Caco-2 (cell line): ENCODE results near the gene SHC3. TPM values are rescaled to one million over a fixed set of nuclear protein-coding genes. Genes with fewer than 3 reads are reported as not detected.

Experiments used
- Bru-seq: library from RNA; stranded (reverse); fragments of 400-500 nt; gene quantifications from one replicate; lab custom pipeline; 2021; lab: Mats Ljungman, UMichigan
- BruChase-seq, 2 experiments: library from RNA; stranded (reverse); fragments of 400-500 nt; gene quantifications; one replicate each; lab custom pipeline; 2021; lab: Mats Ljungman, UMichigan
- BruUV-seq: library from RNA; stranded (reverse); fragments of 400-500 nt; replicated peaks from 2 replicates; lab custom pipeline; 2021; lab: Mats Ljungman, UMichigan
- CTCF ChIA-PET: fragments of 300-600 bp; sonication (Branson Sonifier 250); formaldehyde crosslinking; loops from one replicate; lab custom pipeline; 2022; ENCODE audit warnings: antibody characterized with exemption; lab: Charles Lee
- POLR2A ChIA-PET: fragments of 300-600 bp; sonication (Branson Sonifier 250); formaldehyde crosslinking; loops from one replicate; lab custom pipeline; 2022; ENCODE audit warnings: antibody characterized with exemption; lab: Charles Lee
- DNase-seq, 2 experiments: peaks; one replicate each; pipeline versions ENCODE4 v3.0.0 to v3.0.0-alpha.2; 2020 to 2022
- H3K27me3 ChIP-seq: replicated peaks from 2 replicates; pipeline ENCODE4 v1.6.0; 2011; ENCODE audit warnings: low read length; ENCODE audit not compliant: control insufficient read depth, insufficient read depth
- H3K36me3 ChIP-seq: 2 replicates; pipeline ENCODE4 v1.5.1; 2011; ENCODE audit warnings: low read length; ENCODE audit not compliant: control insufficient read depth, insufficient read depth
- H3K4me1 ChIP-seq: fragments of 250-450 bp; sonication (Bioruptor Pico); 2 replicates; pipeline ENCODE4 v1.5.1; 2020; ENCODE audit warnings: mild to moderate bottlenecking
- H3K4me3 ChIP-seq: 2 replicates; pipeline ENCODE4 v1.5.1; 2011; ENCODE audit warnings: low read depth, mild to moderate bottlenecking, control low read depth, low read length
- H3K9me3 ChIP-seq: fragments of 250-450 bp; sonication (Bioruptor Pico); 2 replicates; pipeline ENCODE4 v1.5.1; 2020; ENCODE audit warnings: mild to moderate bottlenecking, moderate library complexity
- H3K27ac Mint-ChIP-seq: one replicate; pipeline ENCODE4 v1.8.0; 2022; ENCODE audit warnings: mixed read lengths; ENCODE audit not compliant: unreplicated experiment
- H3K27me3 Mint-ChIP-seq: one replicate; pipeline ENCODE4 v1.8.0; 2022; ENCODE audit warnings: mixed read lengths; ENCODE audit not compliant: insufficient read depth, unreplicated experiment
- H3K36me3 Mint-ChIP-seq: one replicate; pipeline ENCODE4 v1.8.0; 2022; ENCODE audit warnings: mild to moderate bottlenecking, mixed read lengths; ENCODE audit not compliant: insufficient read depth, unreplicated experiment
- H3K4me1 Mint-ChIP-seq: one replicate; pipeline ENCODE4 v1.8.0; 2022; ENCODE audit warnings: low read depth, mixed read lengths; ENCODE audit not compliant: unreplicated experiment
- H3K4me3 Mint-ChIP-seq: one replicate; pipeline ENCODE4 v1.8.0; 2022; ENCODE audit warnings: mild to moderate bottlenecking, moderate library complexity, mixed read lengths; ENCODE audit not compliant: unreplicated experiment
- H3K9me3 Mint-ChIP-seq: one replicate; pipeline ENCODE4 v1.8.0; 2022; ENCODE audit warnings: mixed read lengths; ENCODE audit not compliant: unreplicated experiment
- intact Hi-C: fragments of 100-400 bp; cut with micrococcal nuclease; formaldehyde crosslinking; loops from one replicate; pipeline ENCODE4 v1.10.0; 2022; ENCODE audit not compliant: unreplicated experiment
- long read RNA-seq: library from polyadenylated mRNA; stranded (forward); transcript quantifications from one replicate; pipeline ENCODE4 v2.0.0, GENCODE V29; 2022
- total RNA-seq: library from RNA; stranded (reverse); gene quantifications from 2 replicates; pipeline ENCODE4 v1.2.3, GENCODE V29; 2022
- TF ChIP-seq, protein P1 (sequence below), 2 experiments: fragments of 200-600 bp in 1 of 2; IDR thresholded peaks; 1 replicate in 1 of 2; 2 replicates in 1 of 2; pipeline versions ENCODE4 v1.5.1 to v1.8.0; 2011 to 2022; ENCODE audit warnings: antibody characterized with exemption in 1 of 2, control low read depth in 1 of 2, inconsistent platforms in 1 of 2, low read depth in 1 of 2, low read length in 1 of 2, mild to moderate bottlenecking in 1 of 2, moderate library complexity in 1 of 2; ENCODE audit not compliant: insufficient read depth in 1 of 2, severe bottlenecking in 1 of 2, unreplicated experiment in 1 of 2

The SHC3 gene, protein sequence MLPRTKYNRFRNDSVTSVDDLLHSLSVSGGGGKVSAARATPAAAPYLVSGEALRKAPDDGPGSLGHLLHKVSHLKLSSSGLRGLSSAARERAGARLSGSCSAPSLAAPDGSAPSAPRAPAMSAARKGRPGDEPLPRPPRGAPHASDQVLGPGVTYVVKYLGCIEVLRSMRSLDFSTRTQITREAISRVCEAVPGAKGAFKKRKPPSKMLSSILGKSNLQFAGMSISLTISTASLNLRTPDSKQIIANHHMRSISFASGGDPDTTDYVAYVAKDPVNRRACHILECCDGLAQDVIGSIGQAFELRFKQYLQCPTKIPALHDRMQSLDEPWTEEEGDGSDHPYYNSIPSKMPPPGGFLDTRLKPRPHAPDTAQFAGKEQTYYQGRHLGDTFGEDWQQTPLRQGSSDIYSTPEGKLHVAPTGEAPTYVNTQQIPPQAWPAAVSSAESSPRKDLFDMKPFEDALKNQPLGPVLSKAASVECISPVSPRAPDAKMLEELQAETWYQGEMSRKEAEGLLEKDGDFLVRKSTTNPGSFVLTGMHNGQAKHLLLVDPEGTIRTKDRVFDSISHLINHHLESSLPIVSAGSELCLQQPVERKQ
- total RNA-seq (0.19 and 0.20 TPM in 2 replicates), Bru-seq, nascent RNA (percentile 25 among the genes with signal in this experiment), BruChase-seq, experiment 1, labeled RNA remaining after a 2-hour chase (percentile 33 among the genes with signal in this experiment), BruChase-seq, experiment 2, labeled RNA remaining after a 6-hour chase (percentile 31 among the genes with signal in this experiment)
- long read RNA-seq = 0 reads

DNA sequence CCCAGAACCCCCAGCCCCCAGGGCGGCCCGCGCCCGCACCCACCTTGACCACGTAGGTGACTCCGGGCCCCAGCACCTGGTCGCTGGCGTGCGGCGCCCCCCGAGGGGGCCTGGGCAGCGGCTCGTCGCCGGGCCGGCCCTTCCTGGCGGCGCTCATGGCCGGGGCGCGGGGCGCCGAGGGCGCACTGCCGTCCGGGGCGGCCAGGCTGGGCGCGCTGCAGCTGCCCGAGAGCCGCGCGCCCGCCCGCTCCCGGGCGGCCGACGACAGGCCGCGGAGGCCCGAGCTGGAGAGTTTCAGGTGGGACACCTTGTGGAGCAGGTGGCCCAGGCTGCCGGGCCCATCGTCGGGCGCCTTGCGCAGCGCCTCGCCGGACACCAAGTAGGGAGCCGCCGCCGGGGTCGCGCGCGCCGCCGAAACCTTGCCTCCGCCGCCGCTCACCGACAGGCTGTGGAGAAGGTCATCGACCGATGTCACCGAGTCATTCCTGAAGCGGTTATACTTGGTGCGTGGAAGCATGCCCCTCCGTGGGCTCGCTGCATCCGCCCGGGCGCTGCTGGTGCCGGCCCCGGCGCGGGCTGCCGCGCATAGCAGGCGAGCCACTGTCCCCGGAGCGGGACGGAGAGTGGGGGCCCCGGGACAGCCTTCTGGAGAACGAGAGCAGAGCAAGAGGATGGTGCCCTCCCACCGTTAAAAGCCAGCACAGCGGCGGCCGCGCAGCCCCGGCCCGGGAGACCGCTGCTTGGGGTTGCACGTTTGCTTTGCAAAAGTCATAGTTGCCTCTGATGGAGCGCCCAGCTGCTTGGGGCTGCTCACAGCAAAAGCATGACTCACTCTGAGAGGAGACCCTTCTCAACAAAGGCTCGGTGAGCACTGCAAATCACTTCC is at the start of gene SHC3:
TSS of gene SHC3 (minus strand) at position 875 of the 886 bp plus-strand sequence. CDS start at position 517, 358 bp downstream.
- H3K9me3 Mint-ChIP-seq = no peaks in the 10 kb centered on the region
- H3K27ac Mint-ChIP-seq = peak within 1 kb of the TSS; percentile 97
- Histone ChIP-seq H3K36me3 (no peaks in the 10 kb centered on the region), H3K9me3 (no peaks in the 10 kb centered on the region), H3K4me1 (no peaks in the 10 kb centered on the region), H3K27me3 (no peaks in the 10 kb centered on the region), H3K4me3 (peak within 1 kb of the TSS; percentile 14)
- no peaks in the 10 kb centered on the region for H3K27me3 Mint-ChIP-seq
- POLR2A ChIA-PET = no interaction called here
- peaks cover 9% of the 10 kb centered on the region for H3K36me3 Mint-ChIP-seq
- CTCF ChIA-PET = no interaction called here
- peak within 1 kb of the TSS; percentile 93 for H3K4me3 Mint-ChIP-seq
- DNase-seq = no peak
- no TSS peak for BruUV-seq
- TF ChIP-seq, protein P1, sequence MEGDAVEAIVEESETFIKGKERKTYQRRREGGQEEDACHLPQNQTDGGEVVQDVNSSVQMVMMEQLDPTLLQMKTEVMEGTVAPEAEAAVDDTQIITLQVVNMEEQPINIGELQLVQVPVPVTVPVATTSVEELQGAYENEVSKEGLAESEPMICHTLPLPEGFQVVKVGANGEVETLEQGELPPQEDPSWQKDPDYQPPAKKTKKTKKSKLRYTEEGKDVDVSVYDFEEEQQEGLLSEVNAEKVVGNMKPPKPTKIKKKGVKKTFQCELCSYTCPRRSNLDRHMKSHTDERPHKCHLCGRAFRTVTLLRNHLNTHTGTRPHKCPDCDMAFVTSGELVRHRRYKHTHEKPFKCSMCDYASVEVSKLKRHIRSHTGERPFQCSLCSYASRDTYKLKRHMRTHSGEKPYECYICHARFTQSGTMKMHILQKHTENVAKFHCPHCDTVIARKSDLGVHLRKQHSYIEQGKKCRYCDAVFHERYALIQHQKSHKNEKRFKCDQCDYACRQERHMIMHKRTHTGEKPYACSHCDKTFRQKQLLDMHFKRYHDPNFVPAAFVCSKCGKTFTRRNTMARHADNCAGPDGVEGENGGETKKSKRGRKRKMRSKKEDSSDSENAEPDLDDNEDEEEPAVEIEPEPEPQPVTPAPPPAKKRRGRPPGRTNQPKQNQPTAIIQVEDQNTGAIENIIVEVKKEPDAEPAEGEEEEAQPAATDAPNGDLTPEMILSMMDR (IDR thresholded peaks at IDR 0.05; ENCODE audit: insufficient read depth in 1 of 2, low read depth in 1 of 2, low read length in 1 of 2, severe bottlenecking in 1 of 2, unreplicated experiment in 1 of 2) = no peak
- intact Hi-C loops = no loop called here
- peaks cover 14% of the 10 kb centered on the region for H3K4me1 Mint-ChIP-seq

DNA sequence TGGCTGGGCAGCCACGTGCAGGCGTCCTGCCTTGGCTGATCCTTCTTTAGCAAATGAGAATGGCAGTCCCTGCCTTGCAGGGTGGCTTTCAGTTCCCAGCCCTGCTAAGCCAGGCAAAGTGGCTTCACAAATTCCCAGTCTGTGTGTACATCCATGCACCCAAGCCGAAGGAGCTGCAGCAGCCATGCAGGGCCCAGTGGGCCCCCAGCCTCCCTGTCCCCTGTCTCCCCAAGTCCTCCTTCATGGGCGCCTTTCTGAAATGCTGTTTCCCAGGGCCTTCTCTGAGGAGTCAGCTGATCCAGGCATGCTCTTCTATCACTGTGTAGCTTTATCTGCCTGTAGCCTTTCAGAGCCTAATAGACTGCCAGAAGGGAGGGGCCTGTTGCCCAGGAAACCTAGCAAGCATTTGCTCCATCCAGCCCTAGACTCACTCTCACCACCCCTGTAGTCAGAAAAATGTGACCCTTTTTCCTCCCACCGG is 47.4 kb upstream of the SHC3 start:
- no peak overlapping the region for H3K27ac Mint-ChIP-seq
- no peaks in the 10 kb centered on the region for H3K4me1 ChIP-seq
- no peaks in the 10 kb centered on the region for H3K36me3 ChIP-seq
- no peaks in the 10 kb centered on the region for H3K9me3 ChIP-seq
- no peaks in the 10 kb centered on the region for H3K9me3 Mint-ChIP-seq
- no peak for DNase-seq
- H3K4me1 Mint-ChIP-seq = no peaks in the 10 kb centered on the region
- H3K4me3 Mint-ChIP-seq = no peak overlapping the region
- H3K36me3 Mint-ChIP-seq = no peaks in the 10 kb centered on the region
- intact Hi-C loops = no loop called here
- H3K27me3 ChIP-seq = no peaks in the 10 kb centered on the region
- H3K27me3 Mint-ChIP-seq = peaks cover 3% of the 10 kb centered on the region
- ChIA-PET POLR2A (no interaction called here), CTCF (no interaction called here)
- no peak overlapping the region for H3K4me3 ChIP-seq
- TF ChIP-seq, protein P1 (IDR thresholded peaks at IDR 0.05; ENCODE audit: insufficient read depth in 1 of 2, low read depth in 1 of 2, low read length in 1 of 2, severe bottlenecking in 1 of 2, unreplicated experiment in 1 of 2) = no peak
- no TSS peak for BruUV-seq
